ENCODE measurements around the gene THSD1.
"Not testable (repeated sequence)": the region's sequence is repeated elsewhere in the genome, so short reads cannot be mapped to it uniquely, and the experiment has no call there.

The THSD1 gene

GRCh38 chr13:52407436-52407835 lies 1.5 kb upstream of the THSD1 start:
- not testable (repeated sequence) for DNase-seq

GRCh38 chr13:52406629-52407028 lies 657 bp upstream of the THSD1 start:
- no peak for DNase-seq

DNA sequence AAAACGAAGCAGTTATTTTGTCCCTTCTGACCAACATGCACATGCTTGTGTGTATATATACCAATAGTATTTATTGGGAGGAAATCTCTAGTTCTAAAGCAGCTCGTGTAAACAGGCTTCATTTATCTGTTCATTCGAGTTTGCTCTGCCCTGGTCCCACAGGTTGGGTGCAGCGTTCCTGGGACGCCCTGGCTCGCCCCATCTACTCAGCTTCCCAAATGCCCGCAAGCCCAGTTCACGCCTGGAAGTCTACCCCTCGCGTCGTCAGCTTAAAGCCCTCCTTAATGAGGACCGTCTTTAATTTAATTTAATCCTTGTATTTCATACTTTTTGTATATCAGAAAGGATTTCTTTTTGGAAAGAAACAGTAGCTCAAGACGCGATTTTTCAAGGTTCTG lies 604 bp downstream of the THSD1 start:
- DNase-seq: no peak

DNA sequence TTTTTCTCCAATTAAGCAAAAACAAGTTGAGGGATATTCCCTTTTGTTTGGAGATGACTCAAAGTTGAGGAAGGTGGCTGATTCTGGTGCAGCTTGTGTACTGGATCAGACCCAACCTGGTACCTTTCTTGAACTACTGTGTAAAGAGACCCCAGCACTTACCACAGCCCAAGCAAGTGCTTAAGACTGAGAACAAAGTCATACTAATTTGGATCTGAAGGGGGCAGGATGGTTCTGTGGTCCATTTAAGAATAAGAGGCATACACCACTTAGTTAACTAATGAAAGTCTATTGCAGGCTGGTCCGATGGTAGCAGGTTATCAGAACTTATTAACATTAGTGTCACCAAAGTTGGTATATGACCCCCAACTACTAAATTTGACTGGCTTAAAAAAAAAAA lies 6.3 kb downstream of the THSD1 start:
- DNase-seq: no peak

DNA sequence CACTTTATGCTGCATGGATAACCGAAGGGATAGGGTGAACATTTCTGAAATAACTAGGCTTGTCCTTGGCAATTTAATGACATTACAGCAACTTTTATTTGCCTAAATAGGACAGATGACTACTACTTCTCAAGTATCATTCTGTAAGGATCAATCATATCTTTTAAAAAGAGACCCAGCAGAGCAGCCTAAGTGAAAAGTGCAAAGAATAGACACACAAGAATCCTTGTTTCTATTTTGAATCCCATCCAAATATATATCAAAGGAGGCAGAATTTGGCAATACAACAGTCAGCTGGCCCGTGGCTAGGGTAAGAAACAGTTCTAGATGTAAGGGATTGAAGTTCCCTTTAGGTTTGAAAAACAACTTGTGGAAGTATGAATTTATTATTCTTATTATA lies 6.9 kb downstream of the THSD1 start:
- DNase-seq: no peak

DNA sequence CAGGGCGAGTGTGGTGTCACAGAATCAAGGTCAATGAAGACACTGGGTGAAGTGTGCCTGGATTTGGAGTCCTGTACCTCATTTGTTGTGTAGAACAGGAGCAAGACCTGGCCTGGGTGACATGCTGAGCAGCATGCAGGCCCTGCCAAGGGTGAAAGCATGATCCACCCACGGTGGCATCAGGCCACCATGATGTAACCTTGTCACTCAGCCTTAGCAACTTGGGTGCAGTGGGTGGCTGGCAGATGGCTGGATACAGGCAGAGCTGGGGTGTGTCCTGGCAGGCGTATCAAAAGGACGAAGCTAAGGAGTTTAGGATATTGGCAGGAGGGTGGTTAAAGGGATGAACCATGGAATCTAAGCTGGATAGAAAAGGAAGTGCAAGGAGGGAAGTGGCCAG lies 10.3 kb downstream of the THSD1 start:
- DNase-seq: no peak

DNA sequence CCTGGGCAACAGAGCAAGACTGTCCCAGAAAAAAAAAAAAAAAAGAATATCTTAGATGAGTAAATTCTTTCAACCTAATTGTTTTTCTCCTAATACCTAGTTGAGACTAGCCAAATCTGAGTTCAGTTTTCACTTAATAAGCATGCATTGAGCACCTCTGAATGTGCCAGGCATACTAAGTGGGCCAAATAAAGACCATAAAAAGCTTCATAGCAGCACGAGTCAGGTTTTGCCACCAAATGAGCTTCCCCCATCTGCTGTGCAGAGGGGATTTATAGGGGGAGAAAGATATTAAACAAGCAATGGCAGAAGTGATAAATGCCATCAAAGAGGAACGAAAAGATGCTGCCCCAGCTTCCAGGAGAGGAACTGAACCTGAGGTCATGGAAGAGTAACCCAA lies 11.4 kb downstream of the THSD1 start:
- DNase-seq: no peak

GRCh38 chr13:52393572-52394357 lies 12.2 kb downstream of the THSD1 start:
- no peak for DNase-seq

DNA sequence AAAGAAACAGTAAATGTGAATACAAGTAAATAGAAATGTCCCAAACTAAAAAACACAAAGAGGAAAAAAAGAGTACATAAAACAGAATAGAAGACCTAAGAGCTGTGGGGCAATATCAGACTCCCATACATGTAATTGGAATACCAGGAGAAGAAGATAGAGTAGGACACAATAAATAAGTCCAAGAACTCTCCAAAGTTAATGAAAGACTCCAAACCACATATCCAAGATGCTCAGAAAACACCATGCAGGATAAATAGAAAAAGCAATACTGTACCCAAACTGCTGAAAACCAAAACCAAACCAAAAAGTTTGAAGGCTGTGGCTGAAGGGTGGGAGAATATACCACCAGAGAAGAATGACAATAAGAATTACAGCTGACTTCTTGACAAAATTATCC lies 18.3 kb downstream of the THSD1 start:
- DNase-seq: no peak

DNA sequence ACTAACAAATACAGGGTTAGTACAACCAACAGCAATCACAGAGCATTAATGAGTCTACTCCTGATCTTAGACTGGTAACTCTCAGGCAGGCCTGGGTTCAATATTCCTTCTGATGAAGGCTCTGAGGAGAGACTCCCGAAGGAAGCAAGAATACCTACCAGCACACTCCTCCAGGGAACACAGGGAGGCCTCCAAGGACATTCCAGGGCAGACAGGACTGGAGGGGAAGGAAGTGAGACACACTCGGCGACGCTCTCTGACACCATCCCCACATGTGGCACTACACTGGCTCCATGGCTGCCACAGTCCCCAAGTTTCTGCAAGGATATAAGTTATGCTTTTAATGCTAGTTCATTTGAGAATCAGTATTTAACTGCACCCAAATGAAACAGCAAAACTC lies 20.1 kb downstream of the THSD1 start:
- DNase-seq: no peak

DNA sequence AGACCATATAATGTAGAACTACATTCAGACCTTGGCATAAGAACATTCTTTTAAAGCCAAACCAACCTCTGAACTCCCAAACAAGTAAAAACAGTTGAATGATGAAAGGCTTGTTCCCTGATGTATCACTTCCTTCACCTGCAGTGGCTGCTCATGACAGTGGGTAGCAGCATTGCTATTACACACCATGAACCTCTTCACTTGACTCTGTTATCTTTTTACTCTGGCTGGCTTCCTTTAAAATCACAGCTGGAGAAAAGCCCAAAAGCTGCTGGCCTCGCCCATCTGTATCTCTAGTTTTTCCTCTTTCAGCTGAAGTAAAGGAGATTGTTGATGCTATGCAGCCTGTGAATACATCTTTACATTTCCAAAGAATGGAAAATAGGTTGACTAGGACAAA lies 22.6 kb downstream of the THSD1 start:
- no peak for DNase-seq

- no peak for DNase-seq
Observed at GRCh38 chr13:52378312-52378711, 27.7 kb downstream of the THSD1 start.

- no peak for DNase-seq
Observed at GRCh38 chr13:52377898-52378297, 28.1 kb downstream of the THSD1 start.

DNA sequence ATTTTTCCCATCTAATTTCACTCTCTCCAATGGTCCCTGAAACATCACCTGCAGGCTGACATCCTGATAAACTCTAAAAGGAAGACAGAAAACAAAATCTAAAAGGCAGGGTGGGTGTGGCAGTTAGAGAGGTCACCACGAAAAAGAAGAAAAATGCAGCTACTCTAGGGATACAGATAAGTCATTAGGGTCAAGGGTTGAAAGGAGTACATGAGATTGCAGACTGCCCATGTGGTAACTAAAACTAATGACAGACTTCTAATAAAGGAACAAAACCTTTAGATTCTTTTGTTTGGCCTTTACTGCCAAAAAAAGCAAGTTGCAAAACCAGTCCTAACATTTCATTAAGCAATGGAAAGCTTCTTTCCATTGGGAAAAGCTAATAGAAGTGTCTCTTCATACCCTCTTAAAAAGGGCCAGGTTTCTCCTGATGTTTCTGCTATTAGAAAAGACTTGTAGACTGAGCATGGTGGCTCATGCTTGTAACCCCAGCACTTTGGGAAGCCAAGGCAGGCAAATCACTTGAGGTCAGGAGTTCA lies 31.0 kb downstream of the THSD1 start:
- DNase-seq: no peak

- DNase-seq: no peak
Observed at GRCh38 chr13:52374389-52374788, 31.6 kb downstream of the THSD1 start.

GRCh38 chr13:52373277-52373676 lies 32.7 kb downstream of the THSD1 start:
- not testable (repeated sequence) for DNase-seq

DNA sequence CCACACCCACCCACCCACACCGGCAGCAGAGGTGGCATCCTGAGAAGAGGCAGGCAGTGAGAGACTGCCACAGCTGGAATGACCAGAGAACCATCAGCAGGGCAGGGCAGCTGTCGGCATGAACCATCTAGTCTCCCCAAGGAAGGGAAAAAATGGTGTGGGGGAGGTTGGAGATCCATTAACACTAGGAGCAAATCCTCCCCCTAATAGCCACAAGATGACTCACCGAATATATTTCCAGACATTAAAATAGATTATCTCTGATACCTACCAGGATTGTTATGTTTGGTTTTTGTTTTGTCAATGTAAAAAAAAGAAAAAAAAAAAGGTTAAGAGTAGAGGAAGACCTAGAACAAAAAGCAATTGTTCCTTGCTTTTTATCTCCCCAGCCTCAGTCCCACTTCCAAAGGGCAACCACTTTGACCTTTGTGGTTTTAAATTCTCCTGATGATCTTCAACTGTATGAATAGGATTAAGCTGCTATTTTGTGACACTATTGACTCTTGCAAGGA lies 34.2 kb downstream of the THSD1 start:
- no peak for DNase-seq

GRCh38 chr13:52366291-52366690 lies 39.7 kb downstream of the THSD1 start:
- no peak for DNase-seq

- not testable (repeated sequence) for DNase-seq
Observed at GRCh38 chr13:52362169-52362887, 43.6 kb downstream of the THSD1 start.

GRCh38 chr13:52361225-52361624 lies 44.7 kb downstream of the THSD1 start:
- no peak for DNase-seq

- no peak for DNase-seq
Observed at GRCh38 chr13:52359534-52359933, 46.4 kb downstream of the THSD1 start.

DNA sequence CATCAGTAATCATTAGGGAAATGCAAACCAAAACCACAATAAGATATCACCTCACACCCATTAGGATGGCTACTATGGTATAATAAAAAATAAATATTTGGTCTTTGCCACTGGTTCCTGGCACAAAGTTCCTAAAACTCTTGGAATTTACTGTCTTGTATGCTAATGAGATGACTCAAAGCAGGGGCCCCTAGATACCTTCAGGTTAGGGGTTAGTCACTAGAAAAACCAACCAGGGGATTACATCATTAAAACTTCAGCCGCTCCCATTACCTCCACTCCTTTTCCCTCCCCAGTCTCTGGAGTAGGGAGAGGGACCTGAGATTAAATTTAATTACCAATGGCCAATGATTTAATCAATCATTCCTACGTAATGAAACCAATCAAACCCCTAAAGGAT lies 49.6 kb downstream of the THSD1 start:
- no peak for DNase-seq

DNA sequence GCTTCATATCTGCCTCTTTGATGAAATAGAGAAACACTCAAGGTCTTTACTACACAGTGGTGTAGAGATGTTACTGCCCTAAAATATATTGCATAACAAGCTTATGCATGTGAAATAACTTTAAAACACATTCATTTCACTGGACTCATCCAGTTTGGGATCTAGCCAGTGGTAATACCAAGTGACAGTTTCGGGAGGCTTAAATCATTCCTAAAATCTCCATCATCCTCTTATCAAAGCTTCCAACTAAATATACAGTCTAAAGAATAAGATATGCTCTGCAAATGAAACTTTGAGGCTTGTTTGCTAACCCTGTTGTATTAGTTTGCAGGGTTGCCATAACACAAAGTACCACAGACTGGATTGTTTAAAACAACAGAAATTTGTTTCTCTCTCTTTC lies 52.8 kb downstream of the THSD1 start:
- no peak for DNase-seq

Data from NCI-H1417 (cell line).